Natural killer cell (primary cell): ENCODE data around the gene TBX5. TPM values are rescaled to one million over a fixed set of nuclear protein-coding genes. Genes with fewer than 3 reads are reported as not detected.

ENCODE experiments used
- ATAC-seq, 3 donors: fragments of 150-1000 bp in 2 of 3; fragments of 200-7000 bp in 1 of 3; cut with Tn5 transposase; 1 replicate in 1 of 3; 2 replicates in 2 of 3; pipeline ENCODE4 v1.10.0; 2021; ENCODE audit warnings: mild to moderate bottlenecking in 2 of 3, moderate library complexity in 2 of 3
- DNase-seq, 2 donors: peaks; one replicate each; pipeline versions ENCODE4 v3.0.0 to v3.0.0-alpha.2; 2013 to 2021; ENCODE audit warnings: mixed read lengths in 1 of 2
- H3K27ac ChIP-seq: one replicate; pipeline ENCODE4 v1.5.1; 2013; ENCODE audit warnings: mild to moderate bottlenecking, low read length
- H3K27me3 ChIP-seq: one replicate; pipeline ENCODE4 v1.6.1; 2013; ENCODE audit warnings: low read length; ENCODE audit not compliant: control insufficient read depth, insufficient read depth
- H3K36me3 ChIP-seq: one replicate; pipeline ENCODE4 v1.6.1; 2013; ENCODE audit warnings: low read length; ENCODE audit not compliant: control insufficient read depth, insufficient read depth
- H3K4me1 ChIP-seq: one replicate; pipeline ENCODE4 v1.6.1; 2013; ENCODE audit warnings: low read length; ENCODE audit not compliant: control insufficient read depth, insufficient read depth
- H3K4me3 ChIP-seq: one replicate; pipeline ENCODE4 v1.5.1; 2013; ENCODE audit warnings: low read length
- H3K9me3 ChIP-seq: one replicate; pipeline ENCODE4 v1.6.1; 2013; ENCODE audit warnings: low read length; ENCODE audit not compliant: control insufficient read depth, insufficient read depth
- H3K27ac Mint-ChIP-seq, 2 donors: one replicate each; pipeline ENCODE4 v1.8.0; 2022; ENCODE audit warnings: mild to moderate bottlenecking in 2 of 2, mixed read lengths in 2 of 2, moderate library complexity in 1 of 2
- H3K27me3 Mint-ChIP-seq, 2 donors: one replicate each; pipeline ENCODE4 v1.8.0; 2022; ENCODE audit warnings: low read depth in 2 of 2, mixed read lengths in 2 of 2
- H3K36me3 Mint-ChIP-seq: one replicate; pipeline ENCODE4 v1.8.0; 2022; ENCODE audit warnings: mixed read lengths
- H3K4me1 Mint-ChIP-seq, 2 donors: one replicate each; pipeline ENCODE4 v1.8.0; 2022; ENCODE audit warnings: mixed read lengths in 2 of 2
- H3K4me3 Mint-ChIP-seq: one replicate; pipeline ENCODE4 v1.8.0; 2022; ENCODE audit warnings: mild to moderate bottlenecking, moderate library complexity, mixed read lengths
- H3K9me3 Mint-ChIP-seq, 2 donors: one replicate each; pipeline ENCODE4 v1.8.0; 2022; ENCODE audit warnings: mixed read lengths in 2 of 2
- WGBS: methylation state at CpG from one replicate; pipeline ENCODE4 v1.1.7; 2013; ENCODE audit warnings: missing lambda C conversion rate; ENCODE audit not compliant: insufficient coverage; 5-methylcytosine and 5-hydroxymethylcytosine counted together
- intact Hi-C: fragments of 100-400 bp; cut with micrococcal nuclease; formaldehyde crosslinking; loops from one replicate; pipeline ENCODE4 v1.14.2; 2022
- total RNA-seq, 4 donors: library from RNA; stranded (reverse); fragments of 120-200 nt in 1 of 4; gene quantifications; one replicate each; pipeline versions ENCODE4 v1.2.3 to v1.2.4, GENCODE V29; 2013 to 2022
- TF ChIP-seq, protein P1 (sequence below): fragments of 200-600 bp; IDR thresholded peaks from one replicate; pipeline ENCODE4 v1.8.0; 2022; ENCODE audit warnings: antibody characterized with exemption

Gene TBX5
- total RNA-seq, 3 donors from 2014 or later (not counting 1 experiment from before 2014, with no cell fraction given): not detected

DNA sequence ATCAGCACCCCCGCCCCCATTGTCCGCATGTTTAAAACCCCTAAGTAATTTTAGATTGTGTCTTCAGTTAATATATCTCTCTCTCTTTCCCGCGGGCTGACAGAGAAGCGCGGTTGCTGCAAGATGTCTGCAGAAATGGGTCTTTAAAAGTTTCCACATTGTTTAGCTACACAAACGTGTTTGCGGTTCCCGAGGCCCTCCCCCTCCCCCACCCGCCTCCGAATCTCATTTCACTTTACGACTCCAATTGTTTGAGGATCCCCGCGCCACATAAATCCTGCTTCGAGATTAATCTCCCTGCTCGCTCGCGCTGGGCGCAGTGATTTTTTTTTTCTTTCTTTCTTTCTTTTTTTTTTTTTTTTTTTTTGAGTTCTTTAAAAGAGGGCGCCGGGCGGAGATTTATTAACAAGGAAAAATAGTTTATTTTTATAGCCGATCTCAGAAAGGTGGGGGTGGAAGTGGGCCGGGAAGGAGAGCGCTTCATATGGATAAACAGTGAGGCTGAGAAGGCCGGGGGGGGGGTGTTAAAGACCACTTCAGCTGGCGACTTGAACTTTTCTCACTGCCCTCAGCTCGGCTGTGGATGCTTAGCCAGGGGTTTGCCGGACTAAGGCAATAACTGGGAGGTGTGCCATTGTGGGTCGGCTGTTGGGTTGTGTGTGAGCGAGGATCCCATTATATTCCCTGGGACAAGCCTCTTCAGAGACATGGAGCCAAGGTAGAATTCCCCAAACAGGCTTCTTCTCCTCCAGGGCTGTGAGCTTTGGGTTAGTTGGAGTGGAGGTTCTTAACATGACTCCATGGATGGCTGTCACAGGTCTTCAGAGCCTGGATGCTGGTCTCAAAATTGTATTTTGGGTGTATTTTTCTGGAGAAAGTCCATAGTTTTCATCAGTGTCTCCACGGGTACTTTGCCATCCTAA lies 39.7 kb upstream of the TBX5 start:
- intact Hi-C loops: no loop called here
- H3K27me3 Mint-ChIP-seq: peaks cover 58 to 79% of the 10 kb centered on the region in 2 donors

DNA sequence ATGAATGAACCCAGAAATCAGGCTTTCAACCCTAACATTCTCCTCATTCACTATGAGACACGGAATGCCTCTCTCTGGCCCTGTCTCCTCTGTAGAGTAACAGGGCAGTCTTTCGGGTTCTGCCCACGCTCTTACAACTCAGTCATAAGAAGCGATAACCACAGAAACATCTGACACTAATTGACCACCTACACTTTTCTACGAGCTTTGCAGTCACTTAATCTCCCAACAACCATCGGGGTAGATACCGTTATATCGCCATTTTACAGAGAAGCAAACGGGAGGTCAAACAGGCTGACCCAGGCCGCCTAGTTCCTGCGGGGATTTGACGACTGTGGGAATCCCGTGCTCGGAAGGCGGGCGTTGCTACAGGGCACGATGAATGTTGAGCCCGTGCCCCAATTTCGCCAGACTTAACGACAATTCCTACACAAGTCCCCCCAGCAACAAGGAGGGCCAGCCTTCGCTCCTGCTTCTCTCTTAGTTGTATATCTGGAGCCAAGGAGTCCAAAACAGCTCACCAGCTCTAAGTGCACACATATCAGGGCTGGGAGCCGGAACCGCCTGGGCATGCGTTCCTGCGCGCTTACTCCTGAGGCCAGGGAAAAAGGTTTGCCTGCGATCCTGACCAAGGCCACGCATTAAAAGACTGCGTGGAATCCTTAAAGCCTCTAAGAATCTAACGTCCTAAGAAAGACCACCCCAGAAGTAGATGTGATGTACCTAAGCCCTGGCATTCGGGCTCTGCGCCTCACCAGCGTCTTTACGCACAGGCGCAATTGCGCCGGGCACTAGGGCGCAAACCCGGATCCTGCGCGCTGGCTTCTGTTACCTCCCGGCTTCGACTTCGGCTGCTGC lies 38.7 kb upstream of the TBX5 start:
- Histone ChIP-seq H3K27me3 (peaks cover 27% of the 10 kb centered on the region), H3K9me3 (no peaks in the 10 kb centered on the region), H3K4me3 (no peak overlapping the region), H3K36me3 (no peaks in the 10 kb centered on the region), H3K27ac (no peak overlapping the region), H3K4me1 (no peaks in the 10 kb centered on the region)
- Mint-ChIP-seq H3K9me3 (no peaks in the 10 kb centered on the region), H3K27me3 (peaks cover 58 to 79% of the 10 kb centered on the region in 2 donors), H3K4me1 (no peaks in the 10 kb centered on the region), H3K27ac (no peak overlapping the region), H3K4me3 (no peak overlapping the region), H3K36me3 (no peaks in the 10 kb centered on the region)
- DNase-seq: no peak
- intact Hi-C loops: no loop called here
- TF ChIP-seq, protein P1, sequence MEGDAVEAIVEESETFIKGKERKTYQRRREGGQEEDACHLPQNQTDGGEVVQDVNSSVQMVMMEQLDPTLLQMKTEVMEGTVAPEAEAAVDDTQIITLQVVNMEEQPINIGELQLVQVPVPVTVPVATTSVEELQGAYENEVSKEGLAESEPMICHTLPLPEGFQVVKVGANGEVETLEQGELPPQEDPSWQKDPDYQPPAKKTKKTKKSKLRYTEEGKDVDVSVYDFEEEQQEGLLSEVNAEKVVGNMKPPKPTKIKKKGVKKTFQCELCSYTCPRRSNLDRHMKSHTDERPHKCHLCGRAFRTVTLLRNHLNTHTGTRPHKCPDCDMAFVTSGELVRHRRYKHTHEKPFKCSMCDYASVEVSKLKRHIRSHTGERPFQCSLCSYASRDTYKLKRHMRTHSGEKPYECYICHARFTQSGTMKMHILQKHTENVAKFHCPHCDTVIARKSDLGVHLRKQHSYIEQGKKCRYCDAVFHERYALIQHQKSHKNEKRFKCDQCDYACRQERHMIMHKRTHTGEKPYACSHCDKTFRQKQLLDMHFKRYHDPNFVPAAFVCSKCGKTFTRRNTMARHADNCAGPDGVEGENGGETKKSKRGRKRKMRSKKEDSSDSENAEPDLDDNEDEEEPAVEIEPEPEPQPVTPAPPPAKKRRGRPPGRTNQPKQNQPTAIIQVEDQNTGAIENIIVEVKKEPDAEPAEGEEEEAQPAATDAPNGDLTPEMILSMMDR: no peak
- WGBS: 9% methylated on average over 44 of the region's 44 CpGs
- no peak for ATAC-seq

More for the DNA sequence above, 39.7 kb upstream of the TBX5 start:
- no peaks in the 10 kb centered on the region for H3K36me3 ChIP-seq
- H3K9me3 ChIP-seq: no peaks in the 10 kb centered on the region
- WGBS: 5% methylated on average over 28 of the region's 32 CpGs
- Mint-ChIP-seq H3K9me3 (no peaks in the 10 kb centered on the region), H3K36me3 (no peaks in the 10 kb centered on the region), H3K4me3 (no peak overlapping the region), H3K27ac (no peak overlapping the region), H3K4me1 (no peaks in the 10 kb centered on the region)
- ATAC-seq (no peak), DNase-seq (no peak)
- peaks cover 28% of the 10 kb centered on the region for H3K27me3 ChIP-seq
- H3K4me1 ChIP-seq: no peaks in the 10 kb centered on the region
- TF ChIP-seq, protein P1: no peak
- no peak overlapping the region for H3K27ac ChIP-seq
- H3K4me3 ChIP-seq: no peak overlapping the region

DNA sequence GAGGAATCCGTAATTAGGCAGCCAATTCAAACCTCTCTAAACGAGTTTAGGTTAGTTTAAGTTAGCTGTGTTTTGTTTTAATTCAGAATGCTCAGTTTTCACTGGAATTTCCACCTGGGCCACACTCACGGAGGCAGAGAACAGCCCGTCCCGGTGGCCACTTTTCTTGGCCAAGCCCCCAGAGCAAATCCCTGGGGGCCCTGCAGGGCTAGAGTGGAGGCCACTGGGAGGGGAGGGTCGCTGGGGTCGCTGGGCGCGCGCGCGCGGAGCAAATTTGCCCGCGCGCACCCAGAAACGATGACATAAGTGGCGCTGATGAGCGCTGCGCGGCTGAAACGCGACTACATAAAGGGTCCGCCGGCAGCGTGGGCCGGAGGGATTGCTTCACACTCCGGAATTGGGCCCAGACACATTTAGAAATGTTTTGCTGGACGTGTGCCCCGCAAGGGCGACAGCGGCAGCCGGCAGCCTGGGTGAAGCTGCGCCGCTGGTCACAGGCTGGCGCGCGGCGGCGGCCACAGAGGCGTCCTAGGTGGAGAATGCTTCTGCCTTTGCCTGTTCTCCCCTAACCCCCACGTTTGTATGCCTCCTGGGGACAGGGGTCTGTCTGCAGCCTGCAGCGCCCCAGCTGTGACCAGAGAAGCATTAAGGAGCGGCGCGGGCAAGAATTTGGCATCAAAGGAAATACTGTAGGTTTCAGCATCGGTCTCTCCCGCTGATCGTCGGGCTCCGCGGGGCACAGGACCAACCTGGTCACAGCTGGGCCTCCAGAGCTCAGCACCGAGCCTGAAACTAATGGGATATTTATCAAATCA lies 37.9 kb upstream of the TBX5 start:
- ATAC-seq (no peak), DNase-seq (no peak)
- intact Hi-C loops: no loop called here
- Histone ChIP-seq H3K9me3 (no peaks in the 10 kb centered on the region), H3K27me3 (peaks cover 27% of the 10 kb centered on the region), H3K4me1 (no peaks in the 10 kb centered on the region), H3K4me3 (no peak overlapping the region), H3K27ac (no peak overlapping the region), H3K36me3 (no peaks in the 10 kb centered on the region)
- TF ChIP-seq, protein P1: no peak
- 6% methylated on average over 53 of the region's 53 CpGs for WGBS
- Mint-ChIP-seq H3K9me3 (peaks cover 0 to under 1% of the 10 kb centered on the region in 2 donors), H3K4me1 (no peaks in the 10 kb centered on the region), H3K27me3 (peaks cover 57 to 75% of the 10 kb centered on the region in 2 donors), H3K27ac (no peak overlapping the region), H3K36me3 (no peaks in the 10 kb centered on the region), H3K4me3 (no peak overlapping the region)
